Measurements from ENCODE around the gene FNDC3B.

DNA sequence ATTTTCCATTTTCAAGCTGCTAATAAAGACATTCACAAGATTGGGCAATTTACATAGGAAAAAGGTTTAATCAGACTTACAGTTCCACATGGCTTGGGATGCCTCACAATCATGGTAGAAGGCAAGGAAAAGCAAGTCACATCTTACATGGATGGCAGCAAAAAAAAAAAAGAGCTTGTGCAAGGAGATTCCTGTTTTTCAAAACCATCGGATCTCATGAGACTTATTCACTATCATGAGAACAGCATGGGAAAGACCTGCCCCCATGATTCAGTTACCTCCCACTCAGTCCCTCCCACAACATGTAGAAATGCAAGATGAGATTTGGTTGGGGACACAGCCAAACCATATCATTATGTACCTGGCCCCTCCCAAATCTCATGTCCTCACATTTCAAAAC is 202.0 kb downstream of the FNDC3B start:
- TF ChIP-seq, protein P1, sequence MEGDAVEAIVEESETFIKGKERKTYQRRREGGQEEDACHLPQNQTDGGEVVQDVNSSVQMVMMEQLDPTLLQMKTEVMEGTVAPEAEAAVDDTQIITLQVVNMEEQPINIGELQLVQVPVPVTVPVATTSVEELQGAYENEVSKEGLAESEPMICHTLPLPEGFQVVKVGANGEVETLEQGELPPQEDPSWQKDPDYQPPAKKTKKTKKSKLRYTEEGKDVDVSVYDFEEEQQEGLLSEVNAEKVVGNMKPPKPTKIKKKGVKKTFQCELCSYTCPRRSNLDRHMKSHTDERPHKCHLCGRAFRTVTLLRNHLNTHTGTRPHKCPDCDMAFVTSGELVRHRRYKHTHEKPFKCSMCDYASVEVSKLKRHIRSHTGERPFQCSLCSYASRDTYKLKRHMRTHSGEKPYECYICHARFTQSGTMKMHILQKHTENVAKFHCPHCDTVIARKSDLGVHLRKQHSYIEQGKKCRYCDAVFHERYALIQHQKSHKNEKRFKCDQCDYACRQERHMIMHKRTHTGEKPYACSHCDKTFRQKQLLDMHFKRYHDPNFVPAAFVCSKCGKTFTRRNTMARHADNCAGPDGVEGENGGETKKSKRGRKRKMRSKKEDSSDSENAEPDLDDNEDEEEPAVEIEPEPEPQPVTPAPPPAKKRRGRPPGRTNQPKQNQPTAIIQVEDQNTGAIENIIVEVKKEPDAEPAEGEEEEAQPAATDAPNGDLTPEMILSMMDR (IDR thresholded peaks at IDR 0.05) = no peak
- TF ChIP-seq EZH2 (IDR thresholded peaks at IDR 0.05; ENCODE audit: borderline replicate concordance, insufficient read depth, low read depth, low read length, poor library complexity, severe bottlenecking) = no peak

Data from B cell (primary cell).